Activated naive CD8-positive, alpha-beta T cell treated with anti-CD3 and anti-CD28 coated beads, Interleukin-2, amount 10 ng/mL, durations not matched to agents 7 days and 5 days (primary cell): ENCODE results near the gene PCDHA3. TPM values are rescaled to one million over a fixed set of nuclear protein-coding genes. Genes with fewer than 3 reads are reported as not detected.
"Not testable (repeated sequence)": the region's sequence is repeated elsewhere in the genome, so short reads cannot be mapped to it uniquely, and the experiment has no call there.

ENCODE experiments used
- ATAC-seq: fragments of 150-1000 bp; cut with Tn5 transposase; one replicate; pipeline ENCODE4 v1.10.0; 2021; ENCODE audit warnings: low read depth, moderate library complexity
- POLR2A ChIA-PET: fragments of 350-600 bp; sonication (Branson Sonifier 250); formaldehyde crosslinking; loops from one replicate; lab custom pipeline; 2021; ENCODE audit warnings: antibody characterized with exemption; lab: Charles Lee
- DNase-seq: peaks from one replicate; pipeline ENCODE4 v3.0.0; 2021
- H3K27ac Mint-ChIP-seq: one replicate; pipeline ENCODE4 v1.8.0; 2022; ENCODE audit warnings: mild to moderate bottlenecking, mixed read lengths
- H3K27me3 Mint-ChIP-seq: one replicate; pipeline ENCODE4 v1.8.0; 2022; ENCODE audit warnings: mild to moderate bottlenecking, moderate library complexity, mixed read lengths
- H3K36me3 Mint-ChIP-seq: one replicate; pipeline ENCODE4 v1.8.0; 2021; ENCODE audit warnings: mild to moderate bottlenecking, mixed read lengths
- H3K4me1 Mint-ChIP-seq: one replicate; pipeline ENCODE4 v1.8.0; 2021; ENCODE audit warnings: mixed read lengths
- H3K4me3 Mint-ChIP-seq: one replicate; pipeline ENCODE4 v1.8.0; 2022; ENCODE audit warnings: mild to moderate bottlenecking, moderate library complexity, mixed read lengths
- H3K9me3 Mint-ChIP-seq: one replicate; pipeline ENCODE4 v1.8.0; 2021; ENCODE audit warnings: mixed read lengths
- total RNA-seq, 2 experiments: library from RNA; stranded (reverse); gene quantifications; one replicate each; pipeline ENCODE4 v1.2.3, GENCODE V29; 2021

PCDHA3 gene
- total RNA-seq, 2 experiments from 2014 or later = not detected

GRCh38 chr5:140828362-140828737, 27.5 kb downstream of the PCDHA3 start:
- POLR2A ChIA-PET = no interaction called here
- no peak for DNase-seq
- H3K9me3 Mint-ChIP-seq = peaks cover 18% of the 10 kb centered on the region
- H3K4me1 Mint-ChIP-seq = no peaks in the 10 kb centered on the region
- peaks cover 8% of the 10 kb centered on the region for H3K27me3 Mint-ChIP-seq
- H3K4me3 Mint-ChIP-seq = no peak overlapping the region
- no peak overlapping the region for H3K27ac Mint-ChIP-seq
- no peaks in the 10 kb centered on the region for H3K36me3 Mint-ChIP-seq
- no peak for ATAC-seq

DNA sequence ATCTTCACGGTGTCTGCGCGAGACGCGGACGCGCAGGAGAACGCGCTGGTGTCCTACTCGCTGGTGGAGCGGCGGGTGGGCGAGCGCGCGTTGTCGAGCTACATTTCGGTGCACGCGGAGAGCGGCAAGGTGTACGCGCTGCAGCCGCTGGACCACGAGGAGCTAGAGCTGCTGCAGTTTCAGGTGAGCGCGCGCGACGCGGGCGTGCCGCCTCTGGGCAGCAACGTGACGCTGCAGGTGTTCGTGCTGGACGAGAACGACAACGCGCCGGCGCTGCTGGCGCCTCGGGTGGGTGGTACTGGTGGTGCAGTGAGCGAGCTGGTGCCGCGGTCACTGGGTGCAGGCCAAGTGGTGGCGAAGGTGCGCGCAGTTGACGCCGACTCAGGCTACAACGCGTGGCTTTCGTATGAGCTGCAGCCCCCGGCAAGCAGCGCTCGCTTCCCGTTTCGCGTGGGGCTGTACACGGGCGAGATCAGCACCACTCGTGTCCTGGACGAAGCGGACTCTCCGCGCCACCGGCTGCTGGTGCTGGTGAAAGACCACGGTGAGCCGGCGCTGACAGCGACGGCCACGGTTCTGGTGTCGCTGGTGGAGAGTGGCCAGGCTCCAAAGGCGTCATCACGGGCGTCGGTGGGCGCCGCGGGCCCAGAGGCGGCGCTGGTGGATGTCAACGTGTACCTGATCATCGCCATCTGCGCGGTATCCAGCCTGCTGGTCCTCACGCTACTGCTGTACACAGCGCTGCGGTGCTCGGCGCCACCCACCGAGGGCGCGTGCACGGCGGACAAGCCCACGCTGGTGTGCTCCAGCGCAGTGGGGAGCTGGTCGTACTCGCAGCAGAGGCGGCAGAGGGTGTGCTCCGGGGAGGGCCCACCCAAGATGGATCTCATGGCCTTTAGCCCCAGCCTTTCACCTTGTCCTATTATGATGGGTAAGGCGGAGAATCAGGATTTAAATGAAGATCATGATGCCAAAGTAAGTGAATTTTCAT, 28.9 kb downstream of the PCDHA3 start:
- ATAC-seq, H3K4me3 Mint-ChIP-seq, H3K36me3 Mint-ChIP-seq, POLR2A ChIA-PET, H3K27ac Mint-ChIP-seq, H3K4me1 Mint-ChIP-seq: not testable (repeated sequence)
- H3K27me3 Mint-ChIP-seq = peaks cover 10% of the 10 kb centered on the region
- peaks cover 20% of the 10 kb centered on the region for H3K9me3 Mint-ChIP-seq
- DNase-seq = peak; percentile 26

DNA sequence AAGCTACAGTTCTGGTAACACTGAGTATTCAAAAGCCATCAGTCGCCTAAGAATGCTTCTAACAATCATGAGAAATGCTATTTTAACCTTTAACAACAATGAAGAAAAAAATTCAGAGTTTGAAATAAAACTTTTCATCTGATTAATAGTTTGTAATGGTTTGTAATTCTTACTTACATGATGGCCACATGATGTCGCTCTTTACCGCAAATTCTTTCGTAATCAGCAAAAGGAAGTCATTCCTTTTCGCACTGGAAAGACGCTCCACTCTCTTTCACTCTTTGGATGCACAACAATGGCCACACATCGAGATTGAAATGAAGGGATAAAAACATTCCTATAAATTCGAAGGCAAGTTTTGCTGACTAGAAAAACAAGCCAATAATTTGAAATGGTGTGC, 33.1 kb downstream of the PCDHA3 start, which contains the start of gene PCDHA7:
TSS of gene PCDHA7 (plus strand) at position 277 of the 400 bp plus-strand sequence. CDS start at position 392, 115 bp downstream.
- POLR2A ChIA-PET = no interaction called here
- DNase-seq (no peak), ATAC-seq (no peak)
- Mint-ChIP-seq H3K27me3 (peaks cover 7% of the 10 kb centered on the region), H3K36me3 (no peaks in the 10 kb centered on the region), H3K27ac (no peak within 1 kb of the TSS), H3K9me3 (peaks cover 12% of the 10 kb centered on the region), H3K4me3 (no peak within 1 kb of the TSS), H3K4me1 (no peaks in the 10 kb centered on the region)

DNA sequence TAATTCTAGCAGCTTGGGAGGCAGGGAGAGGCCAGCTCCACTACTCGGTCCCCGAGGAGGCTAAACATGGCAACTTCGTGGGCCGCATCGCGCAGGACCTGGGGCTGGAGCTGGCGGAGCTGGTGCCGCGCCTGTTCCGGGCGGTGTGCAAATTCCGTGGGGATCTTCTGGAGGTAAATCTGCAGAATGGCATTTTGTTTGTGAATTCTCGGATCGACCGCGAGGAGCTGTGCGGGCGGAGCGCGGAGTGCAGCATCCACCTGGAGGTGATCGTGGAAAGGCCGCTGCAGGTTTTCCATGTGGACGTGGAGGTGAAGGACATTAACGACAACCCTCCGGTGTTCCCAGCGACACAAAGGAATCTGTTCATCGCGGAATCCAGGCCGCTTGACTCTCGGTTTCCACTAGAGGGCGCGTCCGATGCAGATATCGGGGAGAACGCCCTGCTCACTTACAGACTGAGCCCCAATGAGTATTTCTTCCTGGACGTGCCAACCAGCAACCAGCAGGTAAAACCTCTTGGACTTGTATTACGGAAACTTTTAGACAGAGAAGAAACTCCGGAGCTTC, 33.7 kb downstream of the PCDHA3 start:
- ATAC-seq, H3K4me1 Mint-ChIP-seq, H3K4me3 Mint-ChIP-seq, POLR2A ChIA-PET, H3K27me3 Mint-ChIP-seq, H3K36me3 Mint-ChIP-seq, DNase-seq, H3K27ac Mint-ChIP-seq: not testable (repeated sequence)
- H3K9me3 Mint-ChIP-seq = peaks cover 12% of the 10 kb centered on the region

GRCh38 chr5:140835622-140836510, 35.0 kb downstream of the PCDHA3 start:
- ATAC-seq = no peak
- H3K36me3 Mint-ChIP-seq = no peaks in the 10 kb centered on the region
- POLR2A ChIA-PET = no interaction called here

DNA sequence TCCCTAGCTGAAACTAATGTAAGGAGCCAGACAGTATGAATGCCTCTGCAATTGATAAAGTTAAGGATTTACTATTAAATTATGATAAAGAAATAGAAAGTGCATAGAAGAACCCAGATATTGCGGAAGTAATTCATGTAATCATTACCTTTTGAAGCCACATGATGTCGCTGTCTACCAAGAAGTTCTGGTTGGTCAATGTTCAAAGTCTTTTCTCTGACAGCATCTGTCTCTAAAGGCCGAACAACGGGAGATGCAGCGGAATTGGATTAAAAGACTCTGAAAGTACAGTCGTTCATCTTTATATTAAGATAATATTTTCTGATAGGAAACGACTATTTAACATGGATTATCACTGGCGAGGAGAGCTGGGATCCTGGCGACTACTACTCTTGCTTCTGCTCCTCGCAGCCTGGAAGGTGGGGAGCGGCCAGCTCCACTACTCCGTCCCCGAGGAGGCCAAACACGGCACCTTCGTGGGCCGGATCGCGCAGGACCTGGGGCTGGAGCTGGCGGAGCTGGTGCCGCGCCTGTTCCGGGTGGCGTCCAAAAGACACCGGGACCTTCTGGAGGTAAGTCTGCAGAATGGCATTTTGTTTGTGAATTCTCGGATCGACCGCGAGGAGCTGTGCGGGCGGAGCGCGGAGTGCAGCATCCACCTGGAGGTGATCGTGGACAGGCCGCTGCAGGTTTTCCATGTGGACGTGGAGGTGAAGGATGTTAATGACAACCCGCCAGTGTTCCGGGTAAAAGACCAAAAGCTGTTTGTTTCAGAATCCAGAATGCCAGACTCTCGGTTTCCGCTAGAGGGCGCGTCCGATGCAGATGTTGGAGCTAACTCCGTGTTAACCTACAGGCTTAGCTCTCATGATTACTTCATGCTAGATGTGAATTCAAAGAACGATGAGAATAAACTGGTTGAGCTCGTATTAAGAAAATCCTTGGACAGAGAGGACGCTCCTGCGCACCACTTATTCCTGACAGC, 40.4 kb downstream of the PCDHA3 start, which contains the start of gene PCDHA8:
TSS of gene PCDHA8 (plus strand) at position 210 of the 985 bp plus-strand sequence. CDS start at position 345, 135 bp downstream.
- peak within 1 kb of the TSS; percentile 25 for H3K27ac Mint-ChIP-seq
- DNase-seq (no peak), ATAC-seq (no peak)
- H3K4me1 Mint-ChIP-seq = no peaks in the 10 kb centered on the region
- H3K36me3 Mint-ChIP-seq = no peaks in the 10 kb centered on the region
- peaks cover 10% of the 10 kb centered on the region for H3K9me3 Mint-ChIP-seq
- no peaks in the 10 kb centered on the region for H3K27me3 Mint-ChIP-seq
- H3K4me3 Mint-ChIP-seq = no peak within 1 kb of the TSS
- POLR2A ChIA-PET = no interaction called here

More at GRCh38 chr5:140835622-140836510, 35.0 kb downstream of the PCDHA3 start:
- no peaks in the 10 kb centered on the region for H3K4me1 Mint-ChIP-seq
- peak; percentile 27 for DNase-seq
- peaks cover 7% of the 10 kb centered on the region for H3K27me3 Mint-ChIP-seq
- H3K4me3 Mint-ChIP-seq = no peak overlapping the region
- H3K9me3 Mint-ChIP-seq = peaks cover 16% of the 10 kb centered on the region
- H3K27ac Mint-ChIP-seq = no peak overlapping the region

DNA sequence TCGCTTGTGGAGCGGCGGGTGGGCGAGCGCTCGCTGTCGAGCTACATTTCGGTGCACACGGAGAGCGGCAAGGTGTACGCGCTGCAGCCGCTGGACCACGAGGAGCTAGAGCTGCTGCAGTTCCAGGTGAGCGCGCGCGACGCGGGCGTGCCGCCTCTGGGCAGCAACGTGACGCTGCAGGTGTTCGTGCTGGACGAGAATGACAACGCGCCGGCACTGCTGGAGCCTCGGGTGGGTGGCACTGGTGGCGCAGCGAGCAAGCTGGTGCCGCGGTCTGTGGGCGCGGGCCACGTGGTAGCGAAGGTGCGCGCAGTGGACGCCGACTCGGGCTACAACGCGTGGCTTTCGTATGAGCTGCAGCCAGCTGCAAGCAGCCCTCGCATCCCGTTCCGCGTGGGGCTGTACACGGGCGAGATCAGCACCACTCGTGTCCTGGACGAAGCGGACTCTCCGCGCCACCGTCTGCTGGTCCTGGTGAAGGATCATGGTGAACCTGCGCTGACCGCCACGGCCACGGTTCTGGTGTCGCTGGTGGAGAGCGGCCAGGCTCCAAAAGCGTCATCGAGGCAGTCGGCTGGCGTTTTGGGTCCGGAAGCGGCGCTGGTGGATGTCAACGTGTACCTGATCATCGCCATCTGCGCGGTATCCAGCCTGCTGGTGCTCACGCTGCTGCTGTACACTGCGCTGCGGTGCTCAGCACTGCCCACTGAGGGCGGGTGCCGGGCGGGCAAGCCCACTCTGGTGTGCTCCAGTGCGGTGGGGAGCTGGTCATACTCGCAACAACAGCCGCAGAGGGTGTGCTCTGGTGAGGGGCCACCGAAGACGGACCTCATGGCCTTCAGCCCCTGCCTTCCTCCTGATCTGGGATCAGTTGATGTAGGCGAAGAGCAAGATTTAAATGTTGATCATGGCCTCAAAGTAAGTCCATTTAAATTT, 42.2 kb downstream of the PCDHA3 start:
- Mint-ChIP-seq H3K4me1 (no peaks in the 10 kb centered on the region), H3K27ac (no peak overlapping the region), H3K9me3 (peaks cover 15% of the 10 kb centered on the region), H3K27me3 (peaks cover 4% of the 10 kb centered on the region), H3K36me3 (no peaks in the 10 kb centered on the region), H3K4me3 (no peak overlapping the region)
- POLR2A ChIA-PET = no interaction called here
- no peak for DNase-seq
- ATAC-seq = no peak

DNA sequence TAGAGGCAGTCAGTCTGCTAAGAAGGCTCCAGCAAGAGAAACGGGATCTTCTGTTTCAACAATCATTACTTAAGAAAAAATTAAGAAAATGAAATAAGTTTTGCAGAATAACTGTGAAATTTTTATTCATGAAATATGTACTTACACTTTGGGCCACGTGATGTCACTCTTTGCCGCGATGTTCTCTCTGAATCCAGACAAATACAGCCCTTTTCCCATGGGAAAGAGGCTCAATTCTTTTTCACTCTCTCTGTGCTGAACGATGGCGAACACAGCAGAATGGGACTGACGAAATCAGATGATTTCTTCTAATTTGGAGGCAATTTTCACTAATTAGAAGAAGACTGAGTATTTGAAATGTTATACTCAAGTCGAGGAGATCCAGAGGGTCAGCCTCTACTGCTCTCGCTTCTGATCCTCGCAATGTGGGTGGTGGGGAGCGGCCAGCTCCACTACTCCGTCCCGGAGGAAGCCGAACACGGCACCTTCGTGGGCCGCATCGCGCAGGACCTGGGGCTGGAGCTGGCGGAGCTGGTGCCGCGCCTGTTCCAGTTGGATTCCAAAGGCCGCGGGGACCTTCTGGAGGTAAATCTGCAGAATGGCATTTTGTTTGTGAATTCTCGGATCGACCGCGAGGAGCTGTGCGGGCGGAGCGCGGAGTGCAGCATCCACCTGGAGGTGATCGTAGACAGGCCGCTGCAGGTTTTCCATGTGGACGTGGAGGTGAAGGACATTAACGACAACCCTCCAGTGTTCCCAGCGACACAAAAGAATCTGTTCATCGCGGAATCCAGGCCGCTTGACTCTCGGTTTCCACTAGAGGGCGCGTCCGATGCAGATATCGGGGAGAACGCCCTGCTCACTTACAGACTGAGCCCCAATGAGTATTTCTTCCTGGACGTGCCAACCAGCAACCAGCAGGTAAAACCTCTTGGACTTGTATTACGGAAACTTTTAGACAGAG, 47.6 kb downstream of the PCDHA3 start, which contains the start of gene PCDHA9:
TSS of gene PCDHA9 (plus strand) at position 244 of the 964 bp plus-strand sequence. CDS start at position 358, 114 bp downstream.
- ATAC-seq, H3K9me3 Mint-ChIP-seq, H3K36me3 Mint-ChIP-seq, H3K4me1 Mint-ChIP-seq, H3K4me3 Mint-ChIP-seq, POLR2A ChIA-PET, H3K27ac Mint-ChIP-seq, H3K27me3 Mint-ChIP-seq, DNase-seq: not testable (repeated sequence)

GRCh38 chr5:140849831-140850634, 49.2 kb downstream of the PCDHA3 start:
- H3K27me3 Mint-ChIP-seq, H3K36me3 Mint-ChIP-seq, ATAC-seq, H3K27ac Mint-ChIP-seq, H3K9me3 Mint-ChIP-seq, H3K4me1 Mint-ChIP-seq, H3K4me3 Mint-ChIP-seq, POLR2A ChIA-PET, DNase-seq: not testable (repeated sequence)
